Fibroblast of lung (primary cell): ENCODE results near the gene GH1. TPM values are rescaled to one million over a fixed set of nuclear protein-coding genes. Genes with fewer than 3 reads are reported as not detected.

Experiments
- DNase-seq, 2 donors: peaks; one replicate each; pipeline versions ENCODE4 v3.0.0 to v3.0.0-alpha.2; 2010; ENCODE audit warnings: low read depth in 2 of 2
- H2AFZ ChIP-seq: 2 replicates; pipeline ENCODE4 v1.5.1; 2012; ENCODE audit warnings: low read length, control low read depth, inconsistent platforms
- H3K27ac ChIP-seq: 2 replicates; pipeline ENCODE4 v1.5.1; 2011; ENCODE audit warnings: low read length, control low read depth; ENCODE audit not compliant: insufficient read depth
- H3K27me3 ChIP-seq: 2 replicates; pipeline ENCODE4 v1.5.1; 2011; ENCODE audit warnings: mild to moderate bottlenecking, low read length; ENCODE audit not compliant: control insufficient read depth, insufficient read depth
- H3K36me3 ChIP-seq: 2 replicates; pipeline ENCODE4 v1.5.1; 2011; ENCODE audit warnings: low read length; ENCODE audit not compliant: control insufficient read depth, insufficient read depth
- H3K4me1 ChIP-seq: 2 replicates; pipeline ENCODE4 v1.5.1; 2011; ENCODE audit warnings: low read length; ENCODE audit not compliant: control insufficient read depth, insufficient read depth; ENCODE audit errors: extremely low read depth
- H3K4me2 ChIP-seq: 2 replicates; pipeline ENCODE4 v1.5.1; 2011; ENCODE audit warnings: low read length, control low read depth; ENCODE audit not compliant: insufficient read depth; ENCODE audit errors: extremely low read depth
- H3K4me3 ChIP-seq, 4 experiments: fragments of 200-600 bp in 1 of 4; sonication (generic) in 1 of 4; replicated peaks in 1 of 4; 2 replicates each; pipeline ENCODE4 v1.5.1; 2011 to 2016; ENCODE audit warnings: low read length in 4 of 4, low read depth in 3 of 4, mild to moderate bottlenecking in 3 of 4, control low read depth in 2 of 4, inconsistent platforms in 1 of 4, mixed read lengths in 1 of 4; ENCODE audit not compliant: insufficient read depth in 1 of 4; ENCODE audit errors: control extremely low read depth in 1 of 4
- H3K79me2 ChIP-seq: 2 replicates; pipeline ENCODE4 v1.5.1; 2012; ENCODE audit warnings: mild to moderate bottlenecking, low read length, inconsistent platforms; ENCODE audit not compliant: control insufficient read depth, insufficient read depth
- H3K9ac ChIP-seq: 2 replicates; pipeline ENCODE4 v1.5.1; 2011; ENCODE audit warnings: mild to moderate bottlenecking, low read length, control low read depth; ENCODE audit not compliant: insufficient read depth
- H3K9me3 ChIP-seq: 2 replicates; pipeline ENCODE4 v1.5.1; 2012; ENCODE audit warnings: low read depth, low read length; ENCODE audit not compliant: control insufficient read depth, insufficient read depth
- H4K20me1 ChIP-seq: 2 replicates; pipeline ENCODE4 v1.5.1; 2011; ENCODE audit warnings: low read length; ENCODE audit not compliant: control insufficient read depth, insufficient read depth; ENCODE audit errors: extremely low read depth
- CTCF ChIP-seq, 2 donors: IDR thresholded peaks in 1 of 2; conservative IDR thresholded peaks in 1 of 2; 1 replicate in 1 of 2; 2 replicates in 1 of 2; pipeline ENCODE4 v1.5.1; 2011 to 2012; ENCODE audit warnings: low read length in 2 of 2, control low read depth in 1 of 2, inconsistent platforms in 1 of 2, low read depth in 1 of 2, mild to moderate bottlenecking in 1 of 2
- EZH2 ChIP-seq: IDR thresholded peaks from 2 replicates; pipeline ENCODE4 v1.5.1; 2012; ENCODE audit warnings: low read length, control low read depth, mild to moderate bottlenecking; ENCODE audit errors: missing control alignments
- polyA plus RNA-seq, 2 donors: library from polyadenylated mRNA; depleted of rRNA in 1 of 2; stranded (reverse) in 1 of 2; unstranded in 1 of 2; fragments of >200 nt; gene quantifications; 2 replicates each; pipeline ENCODE4 v1.2.1, GENCODE V29; 2011 to 2012; ENCODE audit warnings: missing spikeins in 1 of 2
- total RNA-seq: library from RNA; depleted of rRNA; stranded (reverse); fragments of >200 nt; gene quantifications from 2 replicates; pipeline ENCODE4 v1.2.1, GENCODE V29; 2014

GH1 gene
- total and polyA plus RNA-seq, 2 donors (not counting 1 experiment from before 2014, with no cell fraction given) = not detected

- no peak overlapping the region for H3K27ac ChIP-seq
- no peak overlapping the region for H3K4me2 ChIP-seq
- H2AFZ ChIP-seq = no peak overlapping the region
- TF ChIP-seq CTCF (conservative IDR thresholded peaks at IDR 0.05 in 1 of 2, IDR thresholded peaks at IDR 0.05 in 1 of 2; ENCODE audit: low read depth in 1 of 2, low read length in 2 of 2) (no peak), EZH2 (no peak)
- H4K20me1 ChIP-seq = no peaks in the 10 kb centered on the region
- no peaks in the 10 kb centered on the region for H3K36me3 ChIP-seq
- H3K79me2 ChIP-seq = no peaks in the 10 kb centered on the region
- no peaks in the 10 kb centered on the region for H3K4me1 ChIP-seq
- no peak overlapping the region for H3K9ac ChIP-seq
- no peaks in the 10 kb centered on the region for H3K27me3 ChIP-seq
- no peak for DNase-seq
- H3K4me3 ChIP-seq = no peak overlapping the region
- H3K9me3 ChIP-seq = no peaks in the 10 kb centered on the region
Observed at GRCh38 chr17:63944736-63945499, 26.3 kb upstream of the GH1 start.

GRCh38 chr17:63943745-63944144, 25.1 kb upstream of the GH1 start:
- H3K4me3 ChIP-seq = no peak overlapping the region
- H3K79me2 ChIP-seq = no peaks in the 10 kb centered on the region
- H3K4me2 ChIP-seq = no peak overlapping the region
- no peak for DNase-seq
- no peak overlapping the region for H2AFZ ChIP-seq
- TF ChIP-seq EZH2 (no peak), CTCF (conservative IDR thresholded peaks at IDR 0.05 in 1 of 2, IDR thresholded peaks at IDR 0.05 in 1 of 2; ENCODE audit: low read depth in 1 of 2, low read length in 2 of 2) (peak in 1 of 2 donors; percentile 13)
- no peaks in the 10 kb centered on the region for H4K20me1 ChIP-seq
- H3K36me3 ChIP-seq = no peaks in the 10 kb centered on the region
- no peaks in the 10 kb centered on the region for H3K9me3 ChIP-seq
- H3K9ac ChIP-seq = no peak overlapping the region
- no peak overlapping the region for H3K27ac ChIP-seq
- H3K4me1 ChIP-seq = no peaks in the 10 kb centered on the region
- no peaks in the 10 kb centered on the region for H3K27me3 ChIP-seq

- H3K9ac ChIP-seq = no peak overlapping the region
- no peak overlapping the region for H2AFZ ChIP-seq
- no peaks in the 10 kb centered on the region for H3K27me3 ChIP-seq
- H3K27ac ChIP-seq = no peak overlapping the region
- no peak overlapping the region for H3K4me3 ChIP-seq
- no peaks in the 10 kb centered on the region for H3K4me1 ChIP-seq
- H4K20me1 ChIP-seq = no peaks in the 10 kb centered on the region
- H3K9me3 ChIP-seq = no peaks in the 10 kb centered on the region
- TF ChIP-seq EZH2 (no peak), CTCF (conservative IDR thresholded peaks at IDR 0.05 in 1 of 2, IDR thresholded peaks at IDR 0.05 in 1 of 2; ENCODE audit: low read depth in 1 of 2, low read length in 2 of 2) (no peak)
- no peaks in the 10 kb centered on the region for H3K79me2 ChIP-seq
- no peaks in the 10 kb centered on the region for H3K36me3 ChIP-seq
- no peak overlapping the region for H3K4me2 ChIP-seq
- no peak for DNase-seq
Observed at GRCh38 chr17:63942309-63942985, 23.8 kb upstream of the GH1 start.
